H1 (cell line): ENCODE results near the gene ZSCAN10. TPM values are rescaled to one million over a fixed set of nuclear protein-coding genes. Genes with fewer than 3 reads are reported as not detected.

Experiments
- CTCF ChIA-PET: fragments of 300-600 bp; sonication (Branson Sonifier 250); formaldehyde crosslinking; loops from one replicate; lab custom pipeline; 2021; ENCODE audit not compliant: partially characterized antibody; lab: Charles Lee
- POLR2A ChIA-PET: fragments of 300-600 bp; sonication (Branson Sonifier 250); formaldehyde crosslinking; loops from one replicate; lab custom pipeline; 2021; ENCODE audit warnings: inconsistent platforms; ENCODE audit not compliant: partially characterized antibody; lab: Charles Lee
- DNase-seq, 2 experiments: peaks; one replicate each; pipeline versions ENCODE4 v3.0.0 to v3.0.0-alpha.2; 2010 to 2022; ENCODE audit warnings: low spot score in 2 of 2, low read depth in 1 of 2, mixed read lengths in 1 of 2
- FAIRE-seq: peaks from 2 replicates; lab custom pipeline; 2011; peaks lifted over from hg19 to GRCh38; lab: Jason Lieb, UNC
- H2AFZ ChIP-seq: 2 replicates; pipeline ENCODE4 v1.8.1; 2012; ENCODE audit warnings: low read length, inconsistent platforms
- H2AK5ac ChIP-seq: 2 replicates; pipeline ENCODE4 v1.6.1; 2013; ENCODE audit warnings: low read depth, low read length
- H2BK120ac ChIP-seq: replicated peaks from 2 replicates; pipeline ENCODE3; 2013; ENCODE audit warnings: low read depth, low read length, inconsistent platforms
- H2BK12ac ChIP-seq: 2 replicates; pipeline ENCODE4 v1.6.1; 2013; ENCODE audit warnings: low read depth, low read length
- H2BK15ac ChIP-seq: 2 replicates; pipeline ENCODE4 v1.6.1; 2013; ENCODE audit warnings: low read length
- H2BK20ac ChIP-seq: 2 replicates; pipeline ENCODE4 v1.6.1; 2013; ENCODE audit warnings: low read length
- H2BK5ac ChIP-seq: 2 replicates; pipeline ENCODE4 v1.6.1; 2013; ENCODE audit warnings: low read depth, low read length
- H3K14ac ChIP-seq: 2 replicates; pipeline ENCODE4 v1.6.1; 2013; ENCODE audit warnings: inconsistent platforms; ENCODE audit not compliant: insufficient read length
- H3K18ac ChIP-seq: 2 replicates; pipeline ENCODE4 v1.6.1; 2013; ENCODE audit warnings: low read length; ENCODE audit errors: extremely low read depth
- H3K23ac ChIP-seq: 2 replicates; pipeline ENCODE4 v1.6.1; 2013; ENCODE audit warnings: inconsistent platforms; ENCODE audit not compliant: insufficient read length
- H3K23me2 ChIP-seq: 2 replicates; pipeline ENCODE4 v1.6.1; 2013; ENCODE audit warnings: low read depth, low read length
- H3K27ac ChIP-seq: 2 replicates; pipeline ENCODE4 v1.6.1; 2011; ENCODE audit warnings: low read depth, low read length, inconsistent platforms
- H3K27me3 ChIP-seq, 4 experiments: replicated peaks in 1 of 4; 1 replicate in 1 of 4; 2 replicates in 3 of 4; pipeline versions ENCODE4 v1.6.1 to v1.8.1; 2011 to 2013; ENCODE audit warnings: low read length in 3 of 4, mild to moderate bottlenecking in 3 of 4, inconsistent platforms in 2 of 4, mixed read lengths in 2 of 4, moderate library complexity in 1 of 4; ENCODE audit not compliant: control insufficient read depth in 3 of 4, insufficient read depth in 3 of 4; ENCODE audit errors: extremely low read depth in 1 of 4
- H3K36me3 ChIP-seq, 4 experiments: 2 replicates each; pipeline versions ENCODE4 v1.6.1 to v1.8.1; 2011 to 2013; ENCODE audit warnings: mild to moderate bottlenecking in 4 of 4, low read length in 3 of 4, moderate library complexity in 2 of 4, control low read depth in 1 of 4, inconsistent platforms in 1 of 4; ENCODE audit not compliant: insufficient read depth in 4 of 4, control insufficient read depth in 2 of 4
- H3K4ac ChIP-seq: replicated peaks from 2 replicates; pipeline ENCODE3; 2013; ENCODE audit warnings: low read length, low read depth, mixed read lengths, inconsistent platforms; ENCODE audit not compliant: insufficient read length
- H3K4me1 ChIP-seq, 4 experiments: replicated peaks in 1 of 4; 1 replicate in 1 of 4; 2 replicates in 3 of 4; pipeline versions ENCODE4 v1.6.1 to v1.8.1; 2011 to 2013; ENCODE audit warnings: low read length in 3 of 4, inconsistent platforms in 2 of 4, mixed read lengths in 1 of 4; ENCODE audit not compliant: insufficient read depth in 4 of 4, control insufficient read depth in 3 of 4
- H3K4me2 ChIP-seq, 2 experiments: 2 replicates each; pipeline versions ENCODE4 v1.6.1 to v1.8.1; 2011 to 2013; ENCODE audit warnings: low read depth in 2 of 2, low read length in 2 of 2, control low read depth in 1 of 2, inconsistent platforms in 1 of 2, mild to moderate bottlenecking in 1 of 2; ENCODE audit not compliant: insufficient read depth in 1 of 2
- H3K4me3 ChIP-seq, 4 experiments: fragments of 200-600, 300-600 bp in 1 of 4; sonication (generic), shearing (Covaris generic), sonication (Bioruptor Twin) in 1 of 4; 2 replicates each; pipeline versions ENCODE4 v1.5.1 to v1.8.1; 2011 to 2016; ENCODE audit warnings: low read length in 4 of 4, low read depth in 3 of 4, control low read depth in 2 of 4, inconsistent platforms in 2 of 4, mild to moderate bottlenecking in 2 of 4, mixed read lengths in 1 of 4, moderate library complexity in 1 of 4; ENCODE audit not compliant: insufficient read depth in 2 of 4; ENCODE audit errors: extremely low read depth in 1 of 4
- H3K56ac ChIP-seq: replicated peaks from 2 replicates; pipeline ENCODE3; 2013; ENCODE audit warnings: low read depth, mild to moderate bottlenecking, mixed read lengths, low read length, inconsistent platforms; ENCODE audit not compliant: insufficient read length
- H3K79me1 ChIP-seq: 2 replicates; pipeline ENCODE4 v1.6.1; 2013; ENCODE audit warnings: low read depth, low read length, control low read depth
- H3K79me2 ChIP-seq, 2 experiments: 2 replicates each; pipeline versions ENCODE4 v1.6.1 to v1.8.1; 2012 to 2013; ENCODE audit warnings: low read length in 2 of 2, mild to moderate bottlenecking in 2 of 2, inconsistent platforms in 1 of 2; ENCODE audit not compliant: insufficient read depth in 2 of 2, control insufficient read depth in 1 of 2
- H3K9ac ChIP-seq, 4 experiments: replicated peaks in 1 of 4; 1 replicate in 1 of 4; 2 replicates in 3 of 4; pipeline versions ENCODE4 v1.6.1 to v1.8.1; 2011 to 2013; ENCODE audit warnings: low read depth in 3 of 4, low read length in 3 of 4, control low read depth in 2 of 4, mild to moderate bottlenecking in 2 of 4, moderate library complexity in 2 of 4, inconsistent platforms in 1 of 4; ENCODE audit errors: extremely low read depth in 1 of 4
- H3K9me3 ChIP-seq, 2 experiments: 2 replicates each; pipeline versions ENCODE4 v1.6.1 to v1.8.1; 2012 to 2013; ENCODE audit warnings: mild to moderate bottlenecking in 2 of 2, moderate library complexity in 2 of 2, control low read depth in 1 of 2, inconsistent platforms in 1 of 2, low read depth in 1 of 2, low read length in 1 of 2, mixed read lengths in 1 of 2; ENCODE audit not compliant: insufficient read depth in 2 of 2
- H4K20me1 ChIP-seq, 2 experiments: replicated peaks in 1 of 2; 2 replicates each; pipeline versions ENCODE3 to v1.8.1; 2011 to 2013; ENCODE audit warnings: inconsistent platforms in 2 of 2, low read length in 2 of 2, mild to moderate bottlenecking in 1 of 2; ENCODE audit not compliant: insufficient read depth in 2 of 2, control insufficient read depth in 1 of 2
- H4K5ac ChIP-seq: 2 replicates; pipeline ENCODE4 v1.6.1; 2013; ENCODE audit warnings: low read length, low read depth, mixed read lengths, inconsistent platforms; ENCODE audit not compliant: insufficient read length
- H4K8ac ChIP-seq: 2 replicates; pipeline ENCODE4 v1.8.0; 2013; ENCODE audit warnings: mild to moderate bottlenecking, moderate library complexity, low read length, inconsistent platforms; ENCODE audit not compliant: insufficient read depth; ENCODE audit errors: extremely low read depth
- H4K91ac ChIP-seq: replicated peaks from 2 replicates; pipeline ENCODE3; 2013; ENCODE audit warnings: low read length, mixed read lengths, inconsistent platforms; ENCODE audit not compliant: insufficient read length
- CBX8 ChIP-seq: fragments of 300-800, 300-1000 bp; sonication (generic); IDR thresholded peaks from 2 replicates; pipeline ENCODE4 v1.7.1; 2016; ENCODE audit warnings: low read depth, low read length, borderline replicate concordance
- JUN ChIP-seq: IDR thresholded peaks from 2 replicates; pipeline ENCODE4 v1.6.1; 2011; ENCODE audit warnings: low read depth, mild to moderate bottlenecking, improper control_type of control experiment, low read length
- JUND ChIP-seq: IDR thresholded peaks from 2 replicates; pipeline ENCODE4 v1.6.1; 2011; ENCODE audit warnings: mild to moderate bottlenecking, improper control_type of control experiment, low read length
- PHF8 ChIP-seq: fragments of 200-600 bp; sonication (generic); conservative IDR thresholded peaks from 2 replicates; pipeline ENCODE4 v1.7.1; 2012; ENCODE audit warnings: low read depth, mild to moderate bottlenecking, inconsistent platforms, low read length, moderate library complexity
- POLR2A ChIP-seq, 2 experiments: IDR thresholded peaks; 1 replicate in 1 of 2; 2 replicates in 1 of 2; pipeline ENCODE4 v1.6.1; 2011; ENCODE audit warnings: low read depth in 2 of 2, low read length in 2 of 2, mild to moderate bottlenecking in 2 of 2; ENCODE audit errors: control extremely low read depth in 1 of 2
- POU5F1 ChIP-seq: IDR thresholded peaks from 2 replicates; pipeline ENCODE4 v1.6.1; 2011; ENCODE audit warnings: low read depth, mild to moderate bottlenecking, low read length, moderate library complexity
- RAD21 ChIP-seq, 2 experiments: IDR thresholded peaks in 1 of 2; conservative IDR thresholded peaks in 1 of 2; 2 replicates each; pipeline ENCODE4 v1.6.1; 2011; ENCODE audit warnings: low read depth in 2 of 2, low read length in 2 of 2, improper control_type of control experiment in 1 of 2, inconsistent platforms in 1 of 2, mild to moderate bottlenecking in 1 of 2, moderate library complexity in 1 of 2
- RFX5 ChIP-seq: IDR thresholded peaks from 2 replicates; pipeline ENCODE4 v1.6.1; 2011; ENCODE audit warnings: low read depth, low read length, improper control_type of control experiment, borderline replicate concordance
- SP2 ChIP-seq: IDR thresholded peaks from 2 replicates; pipeline ENCODE4 v1.6.1; 2012; ENCODE audit warnings: mild to moderate bottlenecking, low read length, inconsistent platforms
- TAF1 ChIP-seq: IDR thresholded peaks from 2 replicates; pipeline ENCODE4 v1.6.1; 2011; ENCODE audit warnings: mild to moderate bottlenecking, low read depth, low read length
- YY1 ChIP-seq: IDR thresholded peaks from 2 replicates; pipeline ENCODE4 v1.6.1; 2011; ENCODE audit warnings: low read depth, mild to moderate bottlenecking, low read length
- WGBS, 2 experiments: shearing (Covaris generic) in 1 of 2; methylation state at CpG; one replicate each; pipeline versions ENCODE4 v1.1.6 to v1.1.7; 2013 to 2015; ENCODE audit warnings: low lambda C conversion rate in 2 of 2, mixed read lengths in 2 of 2, inconsistent platforms in 1 of 2, low coverage in 1 of 2, missing lambda C conversion rate in 1 of 2; ENCODE audit not compliant: insufficient replicate concordance in 2 of 2, insufficient coverage in 1 of 2, insufficient read length in 1 of 2; ENCODE audit errors: extremely low coverage in 1 of 2, missing lambda C conversion rate in 1 of 2; 5-methylcytosine and 5-hydroxymethylcytosine counted together
- polyA plus RNA-seq, 7 experiments: library from polyadenylated mRNA; depleted of rRNA in 3 of 7; stranded (reverse) in 5 of 7; unstranded in 2 of 7; fragments of >200 nt in 5 of 7; fragments of 200-250 nt in 2 of 7; gene quantifications; 1 replicate in 5 of 7; 2 replicates in 1 of 7; 4 replicates in 1 of 7; pipeline versions ENCODE4 v1.2.1 to v1.2.3, GENCODE V29; 2011 to 2013; ENCODE audit warnings: missing spikeins in 2 of 7, mixed read lengths in 2 of 7
- total RNA-seq: library from RNA; stranded (reverse); fragmentation: NEBNext Ultra II Directional; extraction: Animal tissue kit (Norgen Biotek cat#: 25700); gene quantifications from 2 replicates; pipeline ENCODE4 v1.2.1, GENCODE V29; 2021

ZSCAN10 gene
- total and polyA plus RNA-seq, 2 of the 8 experiments (the other 6 are each of a cell fraction or from before 2014, with no cell fraction given), result 209 to 314 TPM

- Histone ChIP-seq H3K23me2 (peaks cover 12% of the 10 kb centered on the region; the same call in 1 of the 2 replicates), H2AFZ (no peak overlapping the region), H3K4me1 (peaks cover 0 to 5% (median 3%) of the 10 kb centered on the region in 4 experiments; a peak in 4 of 7 replicates), H3K23ac (no peak overlapping the region), H3K27me3 (peaks cover 0 to 18% (median 12%) of the 10 kb centered on the region in 4 experiments; a peak in 5 of 7 replicates), H3K9me3 (no peaks in the 10 kb centered on the region), H2BK120ac (no peak overlapping the region), H4K91ac (peak overlapping the region; percentile 75), H3K18ac (no peak overlapping the region), H3K9ac (no peak overlapping the region), H3K79me2 (no peaks in the 10 kb centered on the region), H3K4me2 (peak overlapping the region; percentile 73 to 91; a peak in 1 of 4 replicates), H3K36me3 (no peaks in the 10 kb centered on the region), H4K8ac (no peak overlapping the region; the same call in 1 of the 2 replicates), H3K79me1 (no peaks in the 10 kb centered on the region), H4K20me1 (peaks cover 0 to 2% of the 10 kb centered on the region in 2 experiments), H2BK5ac (no peak overlapping the region), H2BK15ac (peak overlapping the region; percentile 92; the same call in 1 of the 2 replicates), H2AK5ac (no peak overlapping the region), H3K4ac (no peak overlapping the region), H3K56ac (no peak overlapping the region), H3K27ac (no peak overlapping the region), H3K14ac (no peak overlapping the region), H2BK12ac (0 out of 2 replicates have a peak overlapping the region, but pooled peaks have one; percentile 2), H3K4me3 (no peak overlapping the region), H4K5ac (no peak overlapping the region), H2BK20ac (no peak overlapping the region)
- WGBS, 2 experiments, result 92% methylated on average over 13 of the region's 13 CpGs; no CpG with 5 or more reads in 1 of the 2 experiments
- CTCF ChIA-PET, result interaction anchor here (0.7 to 10.9 kb wide), 16 partner anchors 9 to 117 kb away, joined by 3 to 174 read pairs (median 6); partner anchors contain the start of genes OR1F1, ZNF205 and ZNF213
- FAIRE-seq (no peak), DNase-seq (no peak)
- POLR2A ChIA-PET, result interaction anchor here (0.8 to 8.6 kb wide), 16 partner anchors 10 to 130 kb away, joined by 3 to 69 read pairs (median 4); partner anchors contain the start of genes CLDN6, TNFRSF12A, ZNF213 and ZSCAN10
- TF ChIP-seq RFX5, result no peak
- no peak for TF ChIP-seq JUND
- TF ChIP-seq POLR2A (IDR thresholded peaks at IDR 0.05; ENCODE audit: control extremely low read depth in 1 of 2, low read depth in 2 of 2, low read length in 2 of 2), result no peak
- TF ChIP-seq JUN, result no peak
- no peak for TF ChIP-seq PHF8
- no peak for TF ChIP-seq CBX8
- TF ChIP-seq POU5F1, result no peak
- TF ChIP-seq RAD21 (IDR thresholded peaks at IDR 0.05 in 1 of 2, conservative IDR thresholded peaks at IDR 0.05 in 1 of 2; ENCODE audit: low read depth in 2 of 2, low read length in 2 of 2), result no peak
- no peak for TF ChIP-seq YY1
- TF ChIP-seq SP2, result no peak
- no peak for TF ChIP-seq TAF1
Measured at GRCh38 chr16:3148256-3149192, 49.4 kb upstream of the ZSCAN10 start.
